Pulmonary artery endothelial cell (primary cell): ENCODE data around the gene RHOA. TPM values are rescaled to one million over a fixed set of nuclear protein-coding genes. Genes with fewer than 3 reads are reported as not detected.

Experiments
- DNase-seq: peaks from one replicate; pipeline ENCODE4 v3.0.0-alpha.2; 2011; ENCODE audit warnings: low read depth, low spot score
- total RNA-seq: library from RNA; depleted of rRNA; stranded (reverse); fragments of >200 nt; gene quantifications from 2 replicates; pipeline ENCODE4 v1.2.3, GENCODE V29; 2014

The RHOA gene
- total RNA-seq = 557 and 659 TPM in 2 replicates

GRCh38 chr3:49411968-49412631 lies at the start of gene RHOA, which contains the start of gene TCTA:
TSS of gene RHOA (minus strand) at chr3:49411976. CDS start at chr3:49375589, 36,387 bp downstream.
TSS of gene TCTA (plus strand) at chr3:49412423. CDS start at chr3:49412427, 4 bp downstream.
- peak; percentile 99 for DNase-seq

- DNase-seq = no peak
Measured at GRCh38 chr3:49460956-49461355, 49.2 kb upstream of the RHOA start.

- no peak for DNase-seq
Measured at GRCh38 chr3:49460188-49460890, 48.6 kb upstream of the RHOA start.

- no peak for DNase-seq
Measured at GRCh38 chr3:49456466-49456865, 44.7 kb upstream of the RHOA start.

- no peak for DNase-seq
Measured at GRCh38 chr3:49454898-49455681, 43.3 kb upstream of the RHOA start.

GRCh38 chr3:49454458-49454857 lies 42.7 kb upstream of the RHOA start:
- no peak for DNase-seq

GRCh38 chr3:49453621-49454020 lies 41.8 kb upstream of the RHOA start:
- DNase-seq = no peak

- no peak for DNase-seq
Measured at GRCh38 chr3:49445391-49445790, 33.6 kb upstream of the RHOA start.

- DNase-seq = no peak
Measured at GRCh38 chr3:49434731-49435130, 23.0 kb upstream of the RHOA start.

- no peak for DNase-seq
Measured at GRCh38 chr3:49428752-49429080, 16.9 kb upstream of the RHOA start.

- DNase-seq = no peak
Measured at GRCh38 chr3:49427586-49427985, 15.8 kb upstream of the RHOA start.

- DNase-seq = no peak
Measured at GRCh38 chr3:49424816-49425215, 13.0 kb upstream of the RHOA start.

- DNase-seq = no peak
Measured at GRCh38 chr3:49422379-49423248, 10.8 kb upstream of the RHOA start, which contains the start of gene AMT. TSS of gene AMT (minus strand) at chr3:49422473. CDS start at chr3:49422450, 23 bp downstream.

- DNase-seq = no peak
Measured at GRCh38 chr3:49421890-49422378, 10.2 kb upstream of the RHOA start.

GRCh38 chr3:49417516-49418120 lies 5.8 kb upstream of the RHOA start:
- DNase-seq = no peak

- no peak for DNase-seq
Measured at GRCh38 chr3:49416867-49417266, 5.1 kb upstream of the RHOA start.

GRCh38 chr3:49415931-49416601 lies 4.3 kb upstream of the RHOA start:
- no peak for DNase-seq

- no peak for DNase-seq
Measured at GRCh38 chr3:49414753-49415152, 3.0 kb upstream of the RHOA start.

GRCh38 chr3:49413338-49413734 lies 1.6 kb upstream of the RHOA start:
- no peak for DNase-seq
